OCI-LY1 (cell line): Measurements from ENCODE around the gene MAGEA9B.

Experiments used
- EZH2 ChIP-seq: fragments of 200-600 bp; sonication (generic), shearing (Covaris generic); IDR thresholded peaks from 2 replicates; pipeline ENCODE4 v1.8.0; 2017; ENCODE audit warnings: borderline replicate concordance, mixed run types, mild to moderate bottlenecking, antibody characterized with exemption, low read length, moderate library complexity, mixed read lengths
- TF ChIP-seq, protein P1 (sequence below): fragments of 200-600 bp; sonication (generic), shearing (Covaris generic); IDR thresholded peaks from 2 replicates; pipeline ENCODE4 v1.5.1; 2017; ENCODE audit warnings: mild to moderate bottlenecking, antibody characterized with exemption, low read length, moderate library complexity, mixed read lengths

DNA sequence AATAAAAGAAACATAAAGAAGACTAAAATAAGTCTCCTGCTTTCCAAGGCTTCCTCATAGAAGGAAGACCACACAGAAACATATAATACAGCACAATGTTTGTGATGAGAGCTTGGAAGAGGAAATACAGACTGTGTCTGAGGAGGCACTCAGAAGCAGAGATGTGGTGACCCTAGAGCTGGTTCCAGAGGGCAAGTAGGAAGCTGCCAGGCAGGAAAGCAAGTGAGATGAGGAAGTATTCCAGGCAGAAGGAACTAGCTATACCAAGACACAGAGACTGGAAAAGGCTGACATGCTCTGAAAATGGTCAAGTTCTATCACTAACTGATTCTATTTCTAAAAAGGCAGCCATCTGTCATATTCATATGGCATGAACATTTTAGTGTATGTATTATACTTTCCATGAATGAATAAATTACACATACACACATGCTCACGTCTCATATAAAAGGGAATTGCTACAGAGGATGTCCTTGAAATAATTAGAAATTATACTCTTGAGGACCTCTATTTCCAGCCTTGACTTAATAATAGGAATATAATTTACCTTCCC lies 24.4 kb upstream of the MAGEA9B start:
- TF ChIP-seq, protein P1, sequence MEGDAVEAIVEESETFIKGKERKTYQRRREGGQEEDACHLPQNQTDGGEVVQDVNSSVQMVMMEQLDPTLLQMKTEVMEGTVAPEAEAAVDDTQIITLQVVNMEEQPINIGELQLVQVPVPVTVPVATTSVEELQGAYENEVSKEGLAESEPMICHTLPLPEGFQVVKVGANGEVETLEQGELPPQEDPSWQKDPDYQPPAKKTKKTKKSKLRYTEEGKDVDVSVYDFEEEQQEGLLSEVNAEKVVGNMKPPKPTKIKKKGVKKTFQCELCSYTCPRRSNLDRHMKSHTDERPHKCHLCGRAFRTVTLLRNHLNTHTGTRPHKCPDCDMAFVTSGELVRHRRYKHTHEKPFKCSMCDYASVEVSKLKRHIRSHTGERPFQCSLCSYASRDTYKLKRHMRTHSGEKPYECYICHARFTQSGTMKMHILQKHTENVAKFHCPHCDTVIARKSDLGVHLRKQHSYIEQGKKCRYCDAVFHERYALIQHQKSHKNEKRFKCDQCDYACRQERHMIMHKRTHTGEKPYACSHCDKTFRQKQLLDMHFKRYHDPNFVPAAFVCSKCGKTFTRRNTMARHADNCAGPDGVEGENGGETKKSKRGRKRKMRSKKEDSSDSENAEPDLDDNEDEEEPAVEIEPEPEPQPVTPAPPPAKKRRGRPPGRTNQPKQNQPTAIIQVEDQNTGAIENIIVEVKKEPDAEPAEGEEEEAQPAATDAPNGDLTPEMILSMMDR: no peak
- TF ChIP-seq EZH2: no peak
